HG03064 (cell line): Measurements from ENCODE around the gene EIPR1.
"Not testable (repeated sequence)": the region's sequence is repeated elsewhere in the genome, so short reads cannot be mapped to it uniquely, and the experiment has no call there.

Experiments used
- ATAC-seq: cut with Tn5 transposase; IDR thresholded peaks from one replicate; pipeline ENCODE4 v1.9.1; 2021; ENCODE audit warnings: low read depth; ENCODE audit not compliant: unreplicated experiment

EIPR1 gene

GRCh38 chr2:3404349-3404894 lies 26.8 kb upstream of the EIPR1 start:
- no peak for ATAC-seq

GRCh38 chr2:3403587-3404334 lies 26.1 kb upstream of the EIPR1 start:
- peak; percentile 97 for ATAC-seq

- ATAC-seq, result no peak
Measured at GRCh38 chr2:3399829-3400228, 22.2 kb upstream of the EIPR1 start.

GRCh38 chr2:3399381-3399780 lies 21.8 kb upstream of the EIPR1 start:
- no peak for ATAC-seq

GRCh38 chr2:3398857-3399256 lies 21.2 kb upstream of the EIPR1 start:
- no peak for ATAC-seq

- ATAC-seq, result no peak
Measured at GRCh38 chr2:3396920-3397559, 19.4 kb upstream of the EIPR1 start.

GRCh38 chr2:3392216-3392615 lies 14.6 kb upstream of the EIPR1 start:
- no peak for ATAC-seq

GRCh38 chr2:3390041-3390440 lies 12.4 kb upstream of the EIPR1 start:
- no peak for ATAC-seq

- no peak for ATAC-seq
Measured at GRCh38 chr2:3389193-3389592, 11.6 kb upstream of the EIPR1 start.

GRCh38 chr2:3388412-3388738 lies 10.8 kb upstream of the EIPR1 start:
- no peak for ATAC-seq

- no peak for ATAC-seq
Measured at GRCh38 chr2:3387644-3388411, 10.2 kb upstream of the EIPR1 start.

GRCh38 chr2:3387011-3387410 lies 9.4 kb upstream of the EIPR1 start:
- ATAC-seq, result no peak

- no peak for ATAC-seq
Measured at GRCh38 chr2:3386448-3386958, 8.9 kb upstream of the EIPR1 start.

- peak; percentile 78 for ATAC-seq
Measured at GRCh38 chr2:3379647-3380534, 2.3 kb upstream of the EIPR1 start, which contains the start of gene TRAPPC12. TRAPPC12 (plus strand) TSS chr2:3379694; CDS start chr2:3387624, 7,930 bp downstream.

GRCh38 chr2:3379339-3379646 lies 1.7 kb upstream of the EIPR1 start:
- no peak for ATAC-seq

GRCh38 chr2:3377279-3377611 lies 373 bp downstream of the EIPR1 start:
- peak; percentile 7 for ATAC-seq

GRCh38 chr2:3376821-3377220 lies 797 bp downstream of the EIPR1 start:
- ATAC-seq, result no peak

GRCh38 chr2:3369340-3370181 lies 8.1 kb downstream of the EIPR1 start:
- ATAC-seq, result not testable (repeated sequence)

- ATAC-seq, result no peak
Measured at GRCh38 chr2:3368261-3368722, 9.3 kb downstream of the EIPR1 start.
